ENCODE results near the gene VPS13C. TPM values are rescaled to one million over a fixed set of nuclear protein-coding genes. Genes with fewer than 3 reads are reported as not detected.

Gene VPS13C
- total RNA-seq, 2 experiments from 2014 or later, result 69.7 to 73.2 TPM

DNA sequence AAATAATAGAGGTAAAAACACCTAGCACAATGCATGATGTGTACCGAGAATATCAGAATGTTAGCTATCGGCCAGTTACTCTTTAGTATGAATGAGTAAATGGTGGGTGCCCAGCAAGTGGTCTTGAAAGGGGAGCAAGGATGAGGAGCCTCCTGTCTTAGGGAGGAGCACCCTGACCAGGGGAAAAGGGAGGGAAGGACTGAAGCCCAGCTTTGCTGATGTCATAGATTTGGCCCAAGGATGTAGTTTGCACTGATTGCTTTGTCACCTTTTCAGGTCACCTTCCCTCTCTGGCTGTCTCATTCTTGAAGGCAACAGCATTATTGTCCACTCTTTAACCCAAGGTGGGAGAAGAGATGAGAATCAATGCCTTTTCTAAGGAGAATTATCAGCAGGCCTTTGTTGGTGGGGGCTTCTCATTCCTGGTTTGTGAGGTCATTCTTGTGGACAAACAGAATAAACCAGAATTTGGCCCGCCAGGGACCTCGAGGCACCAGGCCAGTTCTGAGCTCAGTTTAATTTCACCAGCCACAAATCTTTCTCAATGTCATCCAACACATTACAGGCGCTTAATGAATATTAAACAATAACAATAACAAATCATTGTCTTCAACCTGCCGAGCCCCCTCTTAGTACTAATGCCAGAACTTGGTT, 231.3 kb downstream of the VPS13C start:
- Histone ChIP-seq H3K27me3 (ENCODE audit: control insufficient read depth in 1 of 2, insufficient read depth in 2 of 2, low read length in 2 of 2) (peaks cover 4 to 10% of the 10 kb centered on the region in 2 experiments), H3K36me3 (ENCODE audit: insufficient read depth, low read length) (no peaks in the 10 kb centered on the region), H3K4me3 (ENCODE audit: low read length) (no peak overlapping the region), H3K9me3 (ENCODE audit: control insufficient read depth in 1 of 2, insufficient read depth in 1 of 2, low read length in 2 of 2) (peaks cover 0 to 3% of the 10 kb centered on the region in 2 experiments), H3K27ac (ENCODE audit: low read depth in 1 of 2, low read length in 2 of 2) (no peak overlapping the region), H3K4me1 (ENCODE audit: insufficient read depth, low read length) (peaks cover 3% of the 10 kb centered on the region)
- TF ChIP-seq, protein P1, sequence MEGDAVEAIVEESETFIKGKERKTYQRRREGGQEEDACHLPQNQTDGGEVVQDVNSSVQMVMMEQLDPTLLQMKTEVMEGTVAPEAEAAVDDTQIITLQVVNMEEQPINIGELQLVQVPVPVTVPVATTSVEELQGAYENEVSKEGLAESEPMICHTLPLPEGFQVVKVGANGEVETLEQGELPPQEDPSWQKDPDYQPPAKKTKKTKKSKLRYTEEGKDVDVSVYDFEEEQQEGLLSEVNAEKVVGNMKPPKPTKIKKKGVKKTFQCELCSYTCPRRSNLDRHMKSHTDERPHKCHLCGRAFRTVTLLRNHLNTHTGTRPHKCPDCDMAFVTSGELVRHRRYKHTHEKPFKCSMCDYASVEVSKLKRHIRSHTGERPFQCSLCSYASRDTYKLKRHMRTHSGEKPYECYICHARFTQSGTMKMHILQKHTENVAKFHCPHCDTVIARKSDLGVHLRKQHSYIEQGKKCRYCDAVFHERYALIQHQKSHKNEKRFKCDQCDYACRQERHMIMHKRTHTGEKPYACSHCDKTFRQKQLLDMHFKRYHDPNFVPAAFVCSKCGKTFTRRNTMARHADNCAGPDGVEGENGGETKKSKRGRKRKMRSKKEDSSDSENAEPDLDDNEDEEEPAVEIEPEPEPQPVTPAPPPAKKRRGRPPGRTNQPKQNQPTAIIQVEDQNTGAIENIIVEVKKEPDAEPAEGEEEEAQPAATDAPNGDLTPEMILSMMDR (IDR thresholded peaks at IDR 0.05), result no peak
- H3K27ac Mint-ChIP-seq, result no peak overlapping the region
- no peak for ATAC-seq (ENCODE audit: poor library complexity)
- peaks cover 22% of the 10 kb centered on the region for H3K27me3 Mint-ChIP-seq
- no peaks in the 10 kb centered on the region for H3K36me3 Mint-ChIP-seq (ENCODE audit: low read depth)
- no peak overlapping the region for H3K4me3 Mint-ChIP-seq
- ChIA-PET CTCF (interaction anchor here (0.7 kb wide), 1 partner anchor 9 kb away, joined by 3 read pairs; no protein-coding TSS in a partner anchor), POLR2A (no interaction called here)
- peaks cover 3% of the 10 kb centered on the region for H3K4me1 Mint-ChIP-seq (ENCODE audit: low read depth)
- no peak for DNase-seq
- intact Hi-C loops (cut with DNase I, micrococcal nuclease), result no loop called here
- no peaks in the 10 kb centered on the region for H3K9me3 Mint-ChIP-seq

DNA sequence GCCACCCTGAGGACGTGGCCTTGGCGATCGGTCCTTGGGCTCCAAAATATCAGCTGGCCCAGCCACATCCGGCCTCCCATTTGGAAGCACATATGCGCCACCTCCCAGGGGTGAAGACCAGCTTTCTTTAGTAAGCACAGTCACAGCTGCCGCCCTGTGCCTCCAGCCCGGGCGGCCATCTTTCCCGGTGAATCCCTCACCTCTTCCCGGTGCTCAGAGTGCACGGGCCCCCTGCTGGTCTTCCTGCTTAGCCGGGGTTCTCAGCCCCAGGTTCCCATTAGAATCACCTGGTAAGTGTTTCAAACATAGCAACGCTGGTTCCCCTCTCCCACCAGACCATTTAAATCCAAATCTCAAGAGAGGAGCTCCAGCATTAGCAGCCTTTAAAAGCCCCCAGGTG, 232.2 kb downstream of the VPS13C start:
- Mint-ChIP-seq H3K27me3 (peaks cover 29% of the 10 kb centered on the region), H3K36me3 (ENCODE audit: low read depth) (no peaks in the 10 kb centered on the region), H3K27ac (no peak overlapping the region), H3K4me3 (no peak overlapping the region), H3K9me3 (no peaks in the 10 kb centered on the region), H3K4me1 (ENCODE audit: low read depth) (no peaks in the 10 kb centered on the region)
- Histone ChIP-seq H3K36me3 (ENCODE audit: insufficient read depth, low read length) (no peaks in the 10 kb centered on the region), H3K27ac (ENCODE audit: low read depth in 1 of 2, low read length in 2 of 2) (no peak overlapping the region), H3K4me1 (ENCODE audit: insufficient read depth, low read length) (no peaks in the 10 kb centered on the region), H3K27me3 (ENCODE audit: control insufficient read depth in 1 of 2, insufficient read depth in 2 of 2, low read length in 2 of 2) (peaks cover 4 to 8% of the 10 kb centered on the region in 2 experiments), H3K4me3 (ENCODE audit: low read length) (no peak overlapping the region), H3K9me3 (ENCODE audit: control insufficient read depth in 1 of 2, insufficient read depth in 1 of 2, low read length in 2 of 2) (peaks cover 0 to 3% of the 10 kb centered on the region in 2 experiments)
- intact Hi-C loops (cut with DNase I, micrococcal nuclease), result no loop called here
- ATAC-seq (ENCODE audit: poor library complexity), result no peak
- DNase-seq, result no peak
- ChIA-PET POLR2A (no interaction called here), CTCF (no interaction called here)
- TF ChIP-seq, protein P1 (IDR thresholded peaks at IDR 0.05), result no peak

DNA sequence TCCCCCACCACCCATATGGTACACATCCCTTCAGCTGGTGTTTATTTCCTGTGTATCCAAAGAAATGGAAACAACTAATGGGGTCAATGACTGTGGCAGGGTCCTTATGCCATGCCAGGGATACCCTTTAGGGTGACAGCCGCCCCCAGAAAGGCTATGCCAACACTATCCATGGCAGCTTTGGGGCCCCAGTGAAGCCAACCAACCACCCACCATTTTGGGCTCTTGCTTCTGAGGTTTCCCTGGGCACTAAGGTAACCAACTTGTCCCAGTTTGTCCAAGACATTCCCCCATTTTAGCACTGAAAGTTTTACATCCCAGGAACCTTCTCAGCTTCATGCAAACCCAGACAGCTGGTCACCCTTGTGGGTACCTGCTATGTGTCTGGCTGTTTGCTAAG, 233.1 kb downstream of the VPS13C start:
- Histone ChIP-seq H3K27ac (ENCODE audit: low read depth in 1 of 2, low read length in 2 of 2) (no peak overlapping the region), H3K9me3 (ENCODE audit: control insufficient read depth in 1 of 2, insufficient read depth in 1 of 2, low read length in 2 of 2) (peaks cover 0 to 3% of the 10 kb centered on the region in 2 experiments), H3K4me3 (ENCODE audit: low read length) (no peak overlapping the region), H3K27me3 (ENCODE audit: control insufficient read depth in 1 of 2, insufficient read depth in 2 of 2, low read length in 2 of 2) (peaks cover 4 to 6% of the 10 kb centered on the region in 2 experiments), H3K4me1 (ENCODE audit: insufficient read depth, low read length) (no peaks in the 10 kb centered on the region), H3K36me3 (ENCODE audit: insufficient read depth, low read length) (no peaks in the 10 kb centered on the region)
- Mint-ChIP-seq H3K36me3 (ENCODE audit: low read depth) (no peaks in the 10 kb centered on the region), H3K9me3 (no peaks in the 10 kb centered on the region), H3K4me3 (no peak overlapping the region), H3K27ac (no peak overlapping the region), H3K27me3 (peaks cover 26% of the 10 kb centered on the region), H3K4me1 (ENCODE audit: low read depth) (no peaks in the 10 kb centered on the region)
- ChIA-PET CTCF (no interaction called here), POLR2A (no interaction called here)
- ATAC-seq (ENCODE audit: poor library complexity) (no peak), DNase-seq (no peak)
- intact Hi-C loops (cut with DNase I, micrococcal nuclease), result no loop called here
- TF ChIP-seq, protein P1 (IDR thresholded peaks at IDR 0.05), result no peak

All from CD4-positive, alpha-beta T cell (primary cell).